Transverse colon (tissue), 4 donors: ENCODE measurements around the gene TCHP. TPM values are rescaled to one million over a fixed set of nuclear protein-coding genes. Genes with fewer than 3 reads are reported as not detected.
"Not testable (repeated sequence)": the region's sequence is repeated elsewhere in the genome, so short reads cannot be mapped to it uniquely, and the experiment has no call there.

Experiments used
- DNase-seq: peaks from one replicate; pipeline ENCODE4 v3.0.0-alpha.2; 2019
- H3K27ac ChIP-seq, 4 donors: fragments of 200-600 bp; sonication (generic); 2 replicates each; pipeline ENCODE4 v1.5.1; 2016 to 2018; ENCODE audit warnings: inconsistent platforms in 4 of 4
- H3K27me3 ChIP-seq: fragments of 200-600 bp; sonication (generic); 2 replicates; pipeline ENCODE4 v1.5.1; 2017; ENCODE audit warnings: inconsistent platforms
- H3K36me3 ChIP-seq, 4 donors: fragments of 200-600 bp; sonication (generic); 2 replicates each; pipeline ENCODE4 v1.5.1; 2017 to 2019; ENCODE audit warnings: inconsistent platforms in 4 of 4
- H3K4me1 ChIP-seq, 4 donors: fragments of 200-600 bp; sonication (generic); 2 replicates each; pipeline ENCODE4 v1.5.1; 2017 to 2020; ENCODE audit warnings: inconsistent platforms in 4 of 4
- H3K4me3 ChIP-seq, 4 donors: fragments of 200-600 bp; sonication (generic); 1 replicate in 1 of 4; 2 replicates in 3 of 4; pipeline versions ENCODE4 v1.5.1 to v1.6.1; 2017 to 2019; ENCODE audit warnings: inconsistent platforms in 4 of 4
- H3K9me3 ChIP-seq, 2 donors: fragments of 200-600 bp; sonication (generic); 2 replicates each; pipeline ENCODE4 v1.5.1; 2017 to 2019; ENCODE audit warnings: inconsistent platforms in 2 of 2
- EP300 ChIP-seq: sonication (generic); formaldehyde crosslinking; IDR thresholded peaks from one replicate; pipeline ENCODE4 v1.6.1; 2017; ENCODE audit warnings: antibody characterized with exemption, low read depth
- POLR2A ChIP-seq: fragments of 450-650 bp; IDR thresholded peaks from one replicate; pipeline ENCODE4 v1.6.1; 2016; ENCODE audit warnings: antibody characterized with exemption, mild to moderate bottlenecking, moderate library complexity
- POLR2AphosphoS5 ChIP-seq, 3 donors: sonication (generic); formaldehyde crosslinking; IDR thresholded peaks; one replicate each; pipeline ENCODE4 v1.6.1; 2016; ENCODE audit warnings: antibody characterized with exemption in 3 of 3
- WGBS, 2 donors: methylation state at CpG; one replicate each; pipeline ENCODE4 v1.1.5; 2018; ENCODE audit warnings: low coverage in 1 of 2; 5-methylcytosine and 5-hydroxymethylcytosine counted together
- in situ Hi-C, 4 donors: fragments of 200-750 bp; cut with MboI; loops; one replicate each; pipeline versions ENCODE4 v1.15.0 to v1.15.1; 2017; ENCODE audit warnings: low sequenced_read_pairs in 3 of 4, low pct_ligation_motif_present in 1 of 4, low pct_unique_long_range_greater_than_20kb in 1 of 4
- intact Hi-C: fragments of 100-400 bp; cut with DNase I; formaldehyde crosslinking; loops from one replicate; pipeline ENCODE4 v1.15.1; 2023; ENCODE audit warnings: low total_unique reads
- total RNA-seq, 4 donors: library from RNA; depleted of rRNA; stranded (reverse); fragments of >200 nt; gene quantifications; one replicate each; pipeline ENCODE4 v1.1.0, GENCODE V29; 2016
- TF ChIP-seq, protein P1 (sequence below), 5 experiments: fragments of 200-600 bp in 3 of 5; fragments of 450-650 bp in 2 of 5; sonication (generic) in 3 of 5; IDR thresholded peaks; 1 replicate in 2 of 5; 2 replicates in 3 of 5; pipeline ENCODE4 v1.5.1; 2016 to 2017; ENCODE audit warnings: antibody characterized with exemption in 5 of 5, inconsistent platforms in 3 of 5, mild to moderate bottlenecking in 2 of 5, moderate library complexity in 1 of 5

TCHP gene
- total RNA-seq, 4 donors from 2014 or later = 27.5 to 54.7 (median 30.7) TPM

DNA sequence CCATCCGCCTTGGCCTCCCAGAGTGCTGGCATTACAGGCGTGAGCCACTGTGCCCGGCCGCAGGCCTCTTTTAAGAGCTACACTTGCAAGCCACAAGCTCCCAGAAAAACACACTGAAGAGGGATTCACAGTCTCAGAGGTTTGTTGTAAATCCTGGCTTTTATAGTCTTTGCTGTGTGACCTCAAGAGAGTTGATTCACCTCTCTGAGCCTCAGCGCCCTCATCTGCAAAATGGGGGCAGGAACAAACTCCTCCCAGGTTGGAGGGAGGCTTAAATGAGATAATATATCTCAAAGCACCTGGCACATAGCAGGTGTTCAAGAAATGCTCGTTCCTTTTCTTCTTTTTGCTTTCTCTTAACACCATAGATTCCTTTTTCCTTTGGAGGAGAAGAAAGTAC lies 3.9 kb upstream of the TCHP start:
- Histone ChIP-seq H3K4me1 (peaks cover 3 to 13% (median 8%) of the 10 kb centered on the region in 4 donors), H3K9me3 (no peaks in the 10 kb centered on the region), H3K4me3 (no peak overlapping the region), H3K27ac (no peak overlapping the region), H3K27me3 (no peaks in the 10 kb centered on the region), H3K36me3 (no peaks in the 10 kb centered on the region)
- TF ChIP-seq, protein P1, sequence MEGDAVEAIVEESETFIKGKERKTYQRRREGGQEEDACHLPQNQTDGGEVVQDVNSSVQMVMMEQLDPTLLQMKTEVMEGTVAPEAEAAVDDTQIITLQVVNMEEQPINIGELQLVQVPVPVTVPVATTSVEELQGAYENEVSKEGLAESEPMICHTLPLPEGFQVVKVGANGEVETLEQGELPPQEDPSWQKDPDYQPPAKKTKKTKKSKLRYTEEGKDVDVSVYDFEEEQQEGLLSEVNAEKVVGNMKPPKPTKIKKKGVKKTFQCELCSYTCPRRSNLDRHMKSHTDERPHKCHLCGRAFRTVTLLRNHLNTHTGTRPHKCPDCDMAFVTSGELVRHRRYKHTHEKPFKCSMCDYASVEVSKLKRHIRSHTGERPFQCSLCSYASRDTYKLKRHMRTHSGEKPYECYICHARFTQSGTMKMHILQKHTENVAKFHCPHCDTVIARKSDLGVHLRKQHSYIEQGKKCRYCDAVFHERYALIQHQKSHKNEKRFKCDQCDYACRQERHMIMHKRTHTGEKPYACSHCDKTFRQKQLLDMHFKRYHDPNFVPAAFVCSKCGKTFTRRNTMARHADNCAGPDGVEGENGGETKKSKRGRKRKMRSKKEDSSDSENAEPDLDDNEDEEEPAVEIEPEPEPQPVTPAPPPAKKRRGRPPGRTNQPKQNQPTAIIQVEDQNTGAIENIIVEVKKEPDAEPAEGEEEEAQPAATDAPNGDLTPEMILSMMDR (IDR thresholded peaks at IDR 0.05) = no peak
- TF ChIP-seq EP300 (no peak), POLR2AphosphoS5 (IDR thresholded peaks at IDR 0.05) (no peak), POLR2A (no peak)
- no peak for DNase-seq
- in situ Hi-C loops (no loop called here), intact Hi-C loops (no loop called here)
- 81 to 85% methylated on average over 2 to 6 of the region's 6 CpGs for WGBS, 2 donors

DNA sequence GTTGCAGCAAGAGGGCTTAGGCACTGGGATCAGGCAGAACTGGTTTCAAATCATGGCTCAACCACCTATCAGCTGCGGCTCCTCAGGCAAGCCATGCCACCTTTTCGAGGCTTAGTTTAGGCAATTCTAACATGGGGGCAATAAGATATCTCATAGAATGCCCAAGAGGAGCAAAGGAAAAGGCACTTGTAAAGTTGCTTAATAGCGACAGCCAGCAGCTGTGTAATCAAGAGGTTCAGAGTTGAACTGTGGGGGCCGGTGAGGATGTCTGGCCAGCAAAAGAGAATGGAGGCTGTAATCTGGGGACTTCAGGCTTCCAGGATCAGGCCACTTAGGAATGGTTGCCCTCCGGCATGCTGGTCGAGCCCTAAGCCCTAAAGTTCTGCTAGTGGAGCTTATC lies 3.0 kb upstream of the TCHP start:
- Histone ChIP-seq H3K27me3 (no peaks in the 10 kb centered on the region), H3K9me3 (no peaks in the 10 kb centered on the region), H3K4me3 (no peak overlapping the region), H3K27ac (no peak overlapping the region), H3K4me1 (peaks cover 4 to 22% (median 15%) of the 10 kb centered on the region in 4 donors), H3K36me3 (no peaks in the 10 kb centered on the region)
- WGBS, 2 donors = 72% methylated on average over 6 of the region's 6 CpGs; no CpG with 5 or more reads in 1 of the 2 donors
- TF ChIP-seq EP300 (no peak), POLR2A (no peak)
- in situ Hi-C loops (no loop called here), intact Hi-C loops (no loop called here)
- no peak for DNase-seq

DNA sequence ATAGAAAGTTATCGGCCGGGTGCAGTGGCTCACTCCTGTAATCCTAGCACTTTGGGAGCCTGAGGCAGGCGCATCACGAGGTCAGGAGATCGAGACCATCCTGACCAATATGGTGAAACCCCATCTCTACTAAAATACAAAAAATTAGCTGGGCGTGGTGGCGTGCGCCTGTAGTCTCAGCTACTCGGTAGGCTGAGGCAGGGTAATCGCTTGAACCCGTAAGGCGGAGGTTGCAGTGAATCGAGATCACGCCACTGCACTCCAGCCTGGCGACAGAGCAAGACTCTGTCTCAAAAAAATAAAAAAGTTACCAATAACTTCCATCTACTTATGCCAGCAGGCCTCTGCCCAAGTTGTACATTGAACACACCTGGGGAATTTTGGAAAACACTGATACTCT lies 729 bp upstream of the TCHP start:
- DNase-seq, in situ Hi-C loops, intact Hi-C loops, H3K27me3 ChIP-seq, H3K9me3 ChIP-seq: not testable (repeated sequence)
- H3K36me3 ChIP-seq = peaks cover 0 to 13% (median 5%) of the 10 kb centered on the region in 4 donors
- H3K4me1 ChIP-seq = peaks cover 4 to 24% (median 16%) of the 10 kb centered on the region in 4 donors
- peak overlapping the region in 2 of 4 donors; percentile 68 to 81 for H3K4me3 ChIP-seq
- peak overlapping the region in 3 of 4 donors; percentile 81 to 87 (median 84) for H3K27ac ChIP-seq
- WGBS, 2 donors = 92 to 94% methylated on average over 9 to 15 of the region's 15 CpGs

DNA sequence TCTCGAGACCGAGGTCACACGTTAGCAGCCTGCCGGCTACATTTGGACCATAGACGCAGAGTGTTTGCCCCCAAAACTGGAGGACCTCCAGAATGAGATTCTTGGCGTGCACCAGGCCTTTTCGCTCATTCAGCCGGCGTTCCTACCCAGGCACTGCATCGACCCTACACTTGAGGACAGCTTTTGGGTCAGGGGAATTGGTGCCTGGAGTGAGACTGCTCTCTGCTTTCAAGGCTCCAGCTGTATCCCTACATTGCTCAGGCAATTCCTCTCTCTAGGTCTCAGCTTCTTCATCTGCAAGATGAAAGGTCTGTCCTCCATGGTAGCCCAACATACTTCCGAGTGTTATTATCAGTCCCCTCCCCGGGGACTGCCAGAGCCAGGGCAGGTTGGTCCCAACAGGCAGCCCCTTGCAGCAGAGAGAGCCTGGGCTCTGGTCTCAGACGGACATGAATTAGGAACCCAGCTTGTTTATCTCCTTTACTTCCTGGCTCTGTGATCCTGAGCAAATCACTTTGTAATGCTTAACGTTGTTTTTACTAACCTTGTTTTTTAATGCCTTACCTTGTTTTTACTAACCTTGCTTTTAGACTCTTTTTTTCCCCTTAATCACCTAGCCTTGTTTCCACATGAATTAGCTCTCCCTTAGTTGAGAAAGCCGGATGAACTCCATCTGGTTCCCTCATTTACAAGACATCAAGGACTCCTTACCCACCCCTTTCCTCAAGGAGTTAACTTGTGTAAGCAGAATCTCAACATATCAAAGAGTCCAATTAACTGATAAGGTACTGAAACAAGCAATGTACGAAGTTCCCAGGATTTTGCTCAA lies 892 bp downstream of the TCHP start:
- 2 to 13% methylated on average over 3 to 16 of the region's 16 CpGs for WGBS, 2 donors
- no peak for DNase-seq
- H3K27ac ChIP-seq = peak overlapping the region; percentile 78 to 87 (median 82)
- H3K27me3 ChIP-seq = no peaks in the 10 kb centered on the region
- no peaks in the 10 kb centered on the region for H3K9me3 ChIP-seq
- in situ Hi-C loops = no loop called here
- H3K4me1 ChIP-seq = peaks cover 4 to 24% (median 16%) of the 10 kb centered on the region in 4 donors
- peaks cover 0 to 28% (median 12%) of the 10 kb centered on the region in 4 donors for H3K36me3 ChIP-seq
- intact Hi-C loops = no loop called here
- TF ChIP-seq POLR2A (no peak), POLR2AphosphoS5 (IDR thresholded peaks at IDR 0.05) (no peak), EP300 (no peak)
- TF ChIP-seq, protein P1 (IDR thresholded peaks at IDR 0.05) = no peak
- H3K4me3 ChIP-seq = peak overlapping the region; percentile 68 to 90 (median 80)

DNA sequence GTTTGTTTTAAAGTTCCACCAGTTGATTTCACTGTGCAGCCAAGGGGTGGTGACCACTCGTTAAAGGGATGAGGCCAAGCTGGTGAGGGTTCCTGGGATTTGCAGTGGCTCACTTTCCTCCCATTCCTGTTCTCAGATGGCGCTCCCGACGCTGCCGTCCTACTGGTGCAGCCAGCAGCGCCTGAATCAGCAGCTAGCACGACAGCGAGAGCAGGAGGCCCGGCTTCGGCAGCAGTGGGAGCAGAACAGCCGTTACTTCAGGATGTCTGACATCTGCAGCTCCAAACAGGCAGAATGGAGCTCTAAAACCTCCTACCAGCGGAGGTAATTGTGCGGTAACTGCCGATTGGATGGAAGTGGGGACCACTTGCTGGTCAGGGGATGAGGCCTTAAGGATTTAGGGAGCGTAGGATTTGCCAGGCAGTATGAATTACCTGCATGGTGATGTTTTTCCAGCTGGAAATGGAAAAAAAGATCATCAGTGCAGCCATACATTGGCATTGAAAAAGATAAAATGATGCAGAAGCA lies 2.9 kb downstream of the TCHP start:
- H3K27ac ChIP-seq = no peak overlapping the region
- in situ Hi-C loops (no loop called here), intact Hi-C loops (no loop called here)
- TF ChIP-seq POLR2AphosphoS5 (IDR thresholded peaks at IDR 0.05) = no peak
- no peak for TF ChIP-seq EP300
- TF ChIP-seq POLR2A = no peak
- no peaks in the 10 kb centered on the region for H3K27me3 ChIP-seq
- no peak for DNase-seq
- H3K4me1 ChIP-seq = peaks cover 4 to 24% (median 16%) of the 10 kb centered on the region in 4 donors
- peaks cover 0 to 37% (median 16%) of the 10 kb centered on the region in 4 donors for H3K36me3 ChIP-seq
- no peaks in the 10 kb centered on the region for H3K9me3 ChIP-seq
- no peak overlapping the region for H3K4me3 ChIP-seq
- WGBS, 2 donors = 85% methylated on average over 15 of the region's 15 CpGs; no CpG with 5 or more reads in 1 of the 2 donors
